Activated CD4-positive, alpha-beta T cell treated with anti-CD3 and anti-CD28 coated beads for 36 hours (primary cell): ENCODE results near the gene SLC39A11. TPM values are rescaled to one million over a fixed set of nuclear protein-coding genes. Genes with fewer than 3 reads are reported as not detected.
"Not testable (repeated sequence)": the region's sequence is repeated elsewhere in the genome, so short reads cannot be mapped to it uniquely, and the experiment has no call there.

Experiments used
- ATAC-seq: fragments of 200-7000 bp; cut with Tn5 transposase; one replicate; pipeline ENCODE4 v1.10.0; 2021; ENCODE audit warnings: mild to moderate bottlenecking, moderate library complexity
- CTCF ChIA-PET: fragments of 350-600 bp; sonication (Branson Sonifier 250); formaldehyde crosslinking; loops from one replicate; lab custom pipeline; 2021; ENCODE audit warnings: antibody characterized with exemption; lab: Charles Lee
- POLR2A ChIA-PET: fragments of 350-600 bp; sonication (Branson Sonifier 250); formaldehyde crosslinking; loops from one replicate; lab custom pipeline; 2021; ENCODE audit warnings: antibody characterized with exemption, inconsistent platforms; lab: Charles Lee
- DNase-seq: peaks from one replicate; pipeline ENCODE4 v3.0.0-alpha.2; 2020
- H3K27ac Mint-ChIP-seq: one replicate; pipeline ENCODE4 v1.8.0; 2021; ENCODE audit warnings: mixed read lengths
- H3K27me3 Mint-ChIP-seq: one replicate; pipeline ENCODE4 v1.8.0; 2021; ENCODE audit warnings: mixed read lengths
- H3K36me3 Mint-ChIP-seq: one replicate; pipeline ENCODE4 v1.8.0; 2021; ENCODE audit warnings: low read depth, mixed read lengths
- H3K4me1 Mint-ChIP-seq: one replicate; pipeline ENCODE4 v1.8.0; 2021; ENCODE audit warnings: mixed read lengths
- H3K4me3 Mint-ChIP-seq: one replicate; pipeline ENCODE4 v1.8.0; 2021; ENCODE audit warnings: mild to moderate bottlenecking, moderate library complexity, mixed read lengths
- H3K9me3 Mint-ChIP-seq: one replicate; pipeline ENCODE4 v1.8.0; 2021; ENCODE audit warnings: low read depth, mixed read lengths
- intact Hi-C, 2 experiments: fragments of 100-400 bp; cut with DNase I in 1 of 2; cut with micrococcal nuclease in 1 of 2; formaldehyde crosslinking; loops; one replicate each; pipeline versions ENCODE4 v1.14.2 to v1.15.1; 2022 to 2024; cut with DNase I, micrococcal nuclease
- total RNA-seq, 2 experiments: library from RNA; stranded (reverse); gene quantifications; one replicate each; pipeline ENCODE4 v1.2.3, GENCODE V29; 2021

Gene SLC39A11
- total RNA-seq, 2 experiments from 2014 or later: 12.5 to 17.2 TPM

GRCh38 chr17:72771734-72772133 is 320.8 kb downstream of the SLC39A11 start:
- no peaks in the 10 kb centered on the region for H3K4me1 Mint-ChIP-seq
- ChIA-PET CTCF (interaction anchor here (0.6 to 1.0 kb wide), 2 partner anchors 213 to 223 kb away, joined by 3 to 4 read pairs; no protein-coding TSS in a partner anchor), POLR2A (no interaction called here)
- peaks cover 13% of the 10 kb centered on the region for H3K36me3 Mint-ChIP-seq
- H3K27ac Mint-ChIP-seq: no peak overlapping the region
- no peak for DNase-seq
- peaks cover 2% of the 10 kb centered on the region for H3K9me3 Mint-ChIP-seq
- no peak overlapping the region for H3K4me3 Mint-ChIP-seq
- no peaks in the 10 kb centered on the region for H3K27me3 Mint-ChIP-seq
- ATAC-seq: no peak
- intact Hi-C loops: no loop called here

- intact Hi-C loops: no loop called here
- ChIA-PET CTCF (interaction anchor here (0.8 kb wide), 2 partner anchors 8 to 12 kb away, joined by 3 read pairs; no protein-coding TSS in a partner anchor), POLR2A (no interaction called here)
- Mint-ChIP-seq H3K4me1 (no peaks in the 10 kb centered on the region), H3K27ac (no peak overlapping the region), H3K9me3 (peaks cover 2% of the 10 kb centered on the region), H3K27me3 (no peaks in the 10 kb centered on the region), H3K36me3 (peaks cover 7% of the 10 kb centered on the region), H3K4me3 (no peak overlapping the region)
- ATAC-seq (no peak), DNase-seq (no peak)
Measured at GRCh38 chr17:72766761-72767356, 325.6 kb downstream of the SLC39A11 start.

GRCh38 chr17:72765368-72766153 is 326.9 kb downstream of the SLC39A11 start:
- ChIA-PET CTCF (interaction anchor here (0.6 to 1.0 kb wide), 3 partner anchors 13 to 705 kb away, joined by 3 to 4 read pairs (median 3); no protein-coding TSS in a partner anchor), POLR2A (no interaction called here)
- no peak overlapping the region for H3K4me3 Mint-ChIP-seq
- DNase-seq (no peak), ATAC-seq (no peak)
- peaks cover 3% of the 10 kb centered on the region for H3K36me3 Mint-ChIP-seq
- H3K27ac Mint-ChIP-seq: no peak overlapping the region
- intact Hi-C loops: no loop called here
- peaks cover 2% of the 10 kb centered on the region for H3K9me3 Mint-ChIP-seq
- H3K27me3 Mint-ChIP-seq: no peaks in the 10 kb centered on the region
- H3K4me1 Mint-ChIP-seq: no peaks in the 10 kb centered on the region

GRCh38 chr17:72764632-72765041 is 327.9 kb downstream of the SLC39A11 start:
- ChIA-PET POLR2A (no interaction called here), CTCF (interaction anchor here (1.0 to 1.5 kb wide), 3 partner anchors 12 to 204 kb away, joined by 3 to 4 read pairs (median 3); no protein-coding TSS in a partner anchor)
- intact Hi-C loops: no loop called here
- no peaks in the 10 kb centered on the region for H3K9me3 Mint-ChIP-seq
- no peaks in the 10 kb centered on the region for H3K27me3 Mint-ChIP-seq
- DNase-seq (no peak), ATAC-seq (peak; percentile 19)
- no peaks in the 10 kb centered on the region for H3K4me1 Mint-ChIP-seq
- no peaks in the 10 kb centered on the region for H3K36me3 Mint-ChIP-seq
- no peak overlapping the region for H3K4me3 Mint-ChIP-seq
- H3K27ac Mint-ChIP-seq: no peak overlapping the region

- ChIA-PET CTCF (interaction anchor here (0.8 to 1.5 kb wide), 3 partner anchors 30 to 203 kb away, joined by 3 read pairs; no protein-coding TSS in a partner anchor), POLR2A (no interaction called here)
- no peak for ATAC-seq
- Mint-ChIP-seq H3K27me3 (no peaks in the 10 kb centered on the region), H3K27ac (no peak overlapping the region), H3K4me3 (no peak overlapping the region), H3K9me3 (no peaks in the 10 kb centered on the region), H3K36me3 (no peaks in the 10 kb centered on the region), H3K4me1 (no peaks in the 10 kb centered on the region)
- intact Hi-C loops: no loop called here
- no peak for DNase-seq
Measured at GRCh38 chr17:72763981-72764380, 328.5 kb downstream of the SLC39A11 start.

GRCh38 chr17:72761893-72762575 is 330.5 kb downstream of the SLC39A11 start:
- ATAC-seq: not testable (repeated sequence)

GRCh38 chr17:72761431-72761830 is 331.1 kb downstream of the SLC39A11 start:
- Mint-ChIP-seq H3K9me3 (no peaks in the 10 kb centered on the region), H3K27me3 (no peaks in the 10 kb centered on the region), H3K4me3 (no peak overlapping the region), H3K36me3 (peaks cover under 1% of the 10 kb centered on the region), H3K4me1 (no peaks in the 10 kb centered on the region), H3K27ac (no peak overlapping the region)
- ChIA-PET CTCF (no interaction called here), POLR2A (no interaction called here)
- DNase-seq: no peak
- no peak for ATAC-seq
- intact Hi-C loops: no loop called here

More at GRCh38 chr17:72761893-72762575, 330.5 kb downstream of the SLC39A11 start:
- CTCF ChIA-PET, H3K9me3 Mint-ChIP-seq, POLR2A ChIA-PET, H3K4me1 Mint-ChIP-seq, H3K27me3 Mint-ChIP-seq, H3K27ac Mint-ChIP-seq, DNase-seq, H3K4me3 Mint-ChIP-seq, intact Hi-C loops, H3K36me3 Mint-ChIP-seq: not testable (repeated sequence)

- H3K27ac Mint-ChIP-seq: no peak overlapping the region
- CTCF ChIA-PET: no interaction called here
- H3K4me3 Mint-ChIP-seq: no peak overlapping the region
- no peak for DNase-seq
- H3K9me3 Mint-ChIP-seq: peaks cover 2% of the 10 kb centered on the region
- H3K4me1 Mint-ChIP-seq: no peaks in the 10 kb centered on the region
- no peaks in the 10 kb centered on the region for H3K27me3 Mint-ChIP-seq
- no peak for ATAC-seq
- POLR2A ChIA-PET: no interaction called here
- intact Hi-C loops: no loop called here
- H3K36me3 Mint-ChIP-seq: peaks cover 4% of the 10 kb centered on the region
Measured at GRCh38 chr17:72760368-72760767, 332.1 kb downstream of the SLC39A11 start.

GRCh38 chr17:72759301-72759700 is 333.2 kb downstream of the SLC39A11 start:
- Mint-ChIP-seq H3K27ac (no peak overlapping the region), H3K36me3 (peaks cover 4% of the 10 kb centered on the region), H3K9me3 (peaks cover 2% of the 10 kb centered on the region), H3K27me3 (no peaks in the 10 kb centered on the region), H3K4me1 (no peaks in the 10 kb centered on the region), H3K4me3 (no peak overlapping the region)
- intact Hi-C loops: no loop called here
- DNase-seq (no peak), ATAC-seq (no peak)
- POLR2A ChIA-PET: no interaction called here
- CTCF ChIA-PET: interaction anchor here (0.5 to 1.0 kb wide), 2 partner anchors 32 to 506 kb away, joined by 3 read pairs; no protein-coding TSS in a partner anchor

GRCh38 chr17:72756256-72756655 is 336.2 kb downstream of the SLC39A11 start:
- ATAC-seq: no peak
- intact Hi-C loops: no loop called here

GRCh38 chr17:72754513-72754912 is 338.0 kb downstream of the SLC39A11 start:
- intact Hi-C loops: no loop called here
- ChIA-PET CTCF (no interaction called here), POLR2A (no interaction called here)
- H3K27me3 Mint-ChIP-seq: no peaks in the 10 kb centered on the region
- no peak for ATAC-seq
- H3K9me3 Mint-ChIP-seq: peaks cover 2% of the 10 kb centered on the region
- no peaks in the 10 kb centered on the region for H3K4me1 Mint-ChIP-seq
- no peak overlapping the region for H3K27ac Mint-ChIP-seq
- H3K36me3 Mint-ChIP-seq: peaks cover 4% of the 10 kb centered on the region
- DNase-seq: no peak
- H3K4me3 Mint-ChIP-seq: no peak overlapping the region

More at GRCh38 chr17:72756256-72756655, 336.2 kb downstream of the SLC39A11 start:
- ChIA-PET POLR2A (no interaction called here), CTCF (interaction anchor here (0.7 kb wide), 1 partner anchor 108 kb away, joined by 3 read pairs; no protein-coding TSS in a partner anchor)
- DNase-seq: no peak
- H3K4me1 Mint-ChIP-seq: no peaks in the 10 kb centered on the region
- peaks cover 2% of the 10 kb centered on the region for H3K9me3 Mint-ChIP-seq
- no peak overlapping the region for H3K27ac Mint-ChIP-seq
- peaks cover 4% of the 10 kb centered on the region for H3K36me3 Mint-ChIP-seq
- no peaks in the 10 kb centered on the region for H3K27me3 Mint-ChIP-seq
- H3K4me3 Mint-ChIP-seq: no peak overlapping the region
